K562 (cell line): ENCODE results near the gene RRH. TPM values are rescaled to one million over a fixed set of nuclear protein-coding genes. Genes with fewer than 3 reads are reported as not detected.

Experiments used
- DMBX1 ChIP-seq: fragments of 250-450 bp; sonication (Bioruptor Pico); IDR thresholded peaks from 2 replicates; pipeline ENCODE4 v1.8.0; 2022; ENCODE audit warnings: inconsistent platforms, mild to moderate bottlenecking, moderate library complexity, borderline replicate concordance
- EHMT2 ChIP-seq: fragments of 450-650 bp; IDR thresholded peaks from 2 replicates; pipeline ENCODE4 v1.6.1; 2018; ENCODE audit warnings: antibody characterized with exemption
- JUND ChIP-seq, 2 experiments: IDR thresholded peaks; 2 replicates in 1 of 2; 3 replicates in 1 of 2; pipeline ENCODE4 v1.6.1; 2011; ENCODE audit warnings: borderline replicate concordance in 2 of 2, low read depth in 2 of 2, low read length in 2 of 2, improper control_type of control experiment in 1 of 2, missing biosample characterization in 1 of 2, missing genetic modification characterization in 1 of 2, missing genetic modification reagents in 1 of 2
- MLX ChIP-seq, 2 experiments: fragments of 450-650 bp in 1 of 2; sonication (generic) in 1 of 2; formaldehyde crosslinking; conservative IDR thresholded peaks; 2 replicates each; pipeline versions ENCODE4 v1.4.0 to v1.8.1; 2020 to 2022; ENCODE audit warnings: mild to moderate bottlenecking in 1 of 2, missing genetic modification reagents in 1 of 2
- NFIC ChIP-seq: fragments of 450-650 bp; IDR thresholded peaks from 2 replicates; pipeline ENCODE4 v1.6.1; 2017; ENCODE audit warnings: mild to moderate bottlenecking, inconsistent platforms
- NONO ChIP-seq, 2 experiments: fragments of 200-400 bp in 1 of 2; fragments of 450-650 bp in 1 of 2; formaldehyde crosslinking in 1 of 2; IDR thresholded peaks; 2 replicates each; pipeline ENCODE4 v1.6.1; 2017; ENCODE audit warnings: low read depth in 2 of 2, mild to moderate bottlenecking in 2 of 2, moderate library complexity in 2 of 2, low read length in 1 of 2
- SETDB1 ChIP-seq: IDR thresholded peaks from one replicate; pipeline ENCODE4 v1.6.1; 2012; ENCODE audit warnings: low read length, control low read depth, inconsistent platforms
- TRIM25 ChIP-seq: fragments of 450-650 bp; IDR thresholded peaks from 2 replicates; pipeline ENCODE4 v1.7.0; 2016; ENCODE audit warnings: borderline replicate concordance
- ZFP30 ChIP-seq: fragments of 250-450 bp; sonication (Bioruptor Pico); IDR thresholded peaks from 2 replicates; pipeline ENCODE4 v1.8.0; 2022; ENCODE audit warnings: moderate library complexity, mild to moderate bottlenecking, inconsistent platforms, borderline replicate concordance
- ZNF436 ChIP-seq: fragments of 250-450, 450-650 bp; sonication (Bioruptor Pico); formaldehyde crosslinking; IDR thresholded peaks from 2 replicates; pipeline ENCODE4 v1.7.0; 2020; ENCODE audit warnings: mild to moderate bottlenecking
- polyA plus RNA-seq, 8 experiments: library from polyadenylated mRNA; depleted of rRNA in 4 of 8; stranded (reverse) in 5 of 8; unstranded in 3 of 8; fragments of >200 nt; fragmentation: Nextera tagmentation in 2 of 8; fragmentation: Illumina TruSeq in 1 of 8; extraction: Ambion mirVana in 2 of 8; extraction: Trizol in 1 of 8; gene quantifications; 2 replicates each; pipeline versions ENCODE4 v1.2.1 to v1.2.3, GENCODE V29; 2011 to 2014; ENCODE audit warnings: inconsistent platforms in 1 of 8, missing spikeins in 1 of 8
- total RNA-seq, 7 experiments: library from RNA; depleted of rRNA in 6 of 7; stranded (reverse); fragments of >200 nt in 6 of 7; fragmentation: Illumina TruSeq in 2 of 7; extraction: Trizol in 2 of 7; gene quantifications; 2 replicates each; pipeline versions ENCODE4 v1.2.1 to v1.2.3, GENCODE V29; 2011 to 2021; ENCODE audit warnings: low replicate concordance in 1 of 7
- TF ChIP-seq, protein P1 (sequence below): fragments of 450-650 bp; IDR thresholded peaks from 2 replicates; pipeline ENCODE4 v1.6.1; 2016; ENCODE audit warnings: mild to moderate bottlenecking, moderate library complexity

Gene RRH
- total and polyA plus RNA-seq, 9 of the 15 experiments (the other 6 are each of a cell fraction or from before 2014, with no cell fraction given): 0.04 to 0.31 (median 0.12) TPM; not detected in 3

- no peak for TF ChIP-seq ZNF436
- no peak for TF ChIP-seq TRIM25
- TF ChIP-seq SETDB1: no peak
- TF ChIP-seq JUND (IDR thresholded peaks at IDR 0.05; ENCODE audit: borderline replicate concordance, low read depth, low read length): 0 out of 2 replicates have a peak, but pooled peaks have one; percentile 13
- TF ChIP-seq JUND (tag; IDR thresholded peaks at IDR 0.05; ENCODE audit: borderline replicate concordance, low read depth, low read length): peak; percentile 59; the same call in 2 of the 3 replicates
- no peak for TF ChIP-seq MLX (CRISPR knock-in tag; conservative IDR thresholded peaks at IDR 0.05)
- TF ChIP-seq DMBX1: 0 out of 2 replicates have a peak, but pooled peaks have one; percentile 37
- peak; percentile 47; the same call in 1 of the 2 replicates for TF ChIP-seq NFIC
- TF ChIP-seq, protein P1, sequence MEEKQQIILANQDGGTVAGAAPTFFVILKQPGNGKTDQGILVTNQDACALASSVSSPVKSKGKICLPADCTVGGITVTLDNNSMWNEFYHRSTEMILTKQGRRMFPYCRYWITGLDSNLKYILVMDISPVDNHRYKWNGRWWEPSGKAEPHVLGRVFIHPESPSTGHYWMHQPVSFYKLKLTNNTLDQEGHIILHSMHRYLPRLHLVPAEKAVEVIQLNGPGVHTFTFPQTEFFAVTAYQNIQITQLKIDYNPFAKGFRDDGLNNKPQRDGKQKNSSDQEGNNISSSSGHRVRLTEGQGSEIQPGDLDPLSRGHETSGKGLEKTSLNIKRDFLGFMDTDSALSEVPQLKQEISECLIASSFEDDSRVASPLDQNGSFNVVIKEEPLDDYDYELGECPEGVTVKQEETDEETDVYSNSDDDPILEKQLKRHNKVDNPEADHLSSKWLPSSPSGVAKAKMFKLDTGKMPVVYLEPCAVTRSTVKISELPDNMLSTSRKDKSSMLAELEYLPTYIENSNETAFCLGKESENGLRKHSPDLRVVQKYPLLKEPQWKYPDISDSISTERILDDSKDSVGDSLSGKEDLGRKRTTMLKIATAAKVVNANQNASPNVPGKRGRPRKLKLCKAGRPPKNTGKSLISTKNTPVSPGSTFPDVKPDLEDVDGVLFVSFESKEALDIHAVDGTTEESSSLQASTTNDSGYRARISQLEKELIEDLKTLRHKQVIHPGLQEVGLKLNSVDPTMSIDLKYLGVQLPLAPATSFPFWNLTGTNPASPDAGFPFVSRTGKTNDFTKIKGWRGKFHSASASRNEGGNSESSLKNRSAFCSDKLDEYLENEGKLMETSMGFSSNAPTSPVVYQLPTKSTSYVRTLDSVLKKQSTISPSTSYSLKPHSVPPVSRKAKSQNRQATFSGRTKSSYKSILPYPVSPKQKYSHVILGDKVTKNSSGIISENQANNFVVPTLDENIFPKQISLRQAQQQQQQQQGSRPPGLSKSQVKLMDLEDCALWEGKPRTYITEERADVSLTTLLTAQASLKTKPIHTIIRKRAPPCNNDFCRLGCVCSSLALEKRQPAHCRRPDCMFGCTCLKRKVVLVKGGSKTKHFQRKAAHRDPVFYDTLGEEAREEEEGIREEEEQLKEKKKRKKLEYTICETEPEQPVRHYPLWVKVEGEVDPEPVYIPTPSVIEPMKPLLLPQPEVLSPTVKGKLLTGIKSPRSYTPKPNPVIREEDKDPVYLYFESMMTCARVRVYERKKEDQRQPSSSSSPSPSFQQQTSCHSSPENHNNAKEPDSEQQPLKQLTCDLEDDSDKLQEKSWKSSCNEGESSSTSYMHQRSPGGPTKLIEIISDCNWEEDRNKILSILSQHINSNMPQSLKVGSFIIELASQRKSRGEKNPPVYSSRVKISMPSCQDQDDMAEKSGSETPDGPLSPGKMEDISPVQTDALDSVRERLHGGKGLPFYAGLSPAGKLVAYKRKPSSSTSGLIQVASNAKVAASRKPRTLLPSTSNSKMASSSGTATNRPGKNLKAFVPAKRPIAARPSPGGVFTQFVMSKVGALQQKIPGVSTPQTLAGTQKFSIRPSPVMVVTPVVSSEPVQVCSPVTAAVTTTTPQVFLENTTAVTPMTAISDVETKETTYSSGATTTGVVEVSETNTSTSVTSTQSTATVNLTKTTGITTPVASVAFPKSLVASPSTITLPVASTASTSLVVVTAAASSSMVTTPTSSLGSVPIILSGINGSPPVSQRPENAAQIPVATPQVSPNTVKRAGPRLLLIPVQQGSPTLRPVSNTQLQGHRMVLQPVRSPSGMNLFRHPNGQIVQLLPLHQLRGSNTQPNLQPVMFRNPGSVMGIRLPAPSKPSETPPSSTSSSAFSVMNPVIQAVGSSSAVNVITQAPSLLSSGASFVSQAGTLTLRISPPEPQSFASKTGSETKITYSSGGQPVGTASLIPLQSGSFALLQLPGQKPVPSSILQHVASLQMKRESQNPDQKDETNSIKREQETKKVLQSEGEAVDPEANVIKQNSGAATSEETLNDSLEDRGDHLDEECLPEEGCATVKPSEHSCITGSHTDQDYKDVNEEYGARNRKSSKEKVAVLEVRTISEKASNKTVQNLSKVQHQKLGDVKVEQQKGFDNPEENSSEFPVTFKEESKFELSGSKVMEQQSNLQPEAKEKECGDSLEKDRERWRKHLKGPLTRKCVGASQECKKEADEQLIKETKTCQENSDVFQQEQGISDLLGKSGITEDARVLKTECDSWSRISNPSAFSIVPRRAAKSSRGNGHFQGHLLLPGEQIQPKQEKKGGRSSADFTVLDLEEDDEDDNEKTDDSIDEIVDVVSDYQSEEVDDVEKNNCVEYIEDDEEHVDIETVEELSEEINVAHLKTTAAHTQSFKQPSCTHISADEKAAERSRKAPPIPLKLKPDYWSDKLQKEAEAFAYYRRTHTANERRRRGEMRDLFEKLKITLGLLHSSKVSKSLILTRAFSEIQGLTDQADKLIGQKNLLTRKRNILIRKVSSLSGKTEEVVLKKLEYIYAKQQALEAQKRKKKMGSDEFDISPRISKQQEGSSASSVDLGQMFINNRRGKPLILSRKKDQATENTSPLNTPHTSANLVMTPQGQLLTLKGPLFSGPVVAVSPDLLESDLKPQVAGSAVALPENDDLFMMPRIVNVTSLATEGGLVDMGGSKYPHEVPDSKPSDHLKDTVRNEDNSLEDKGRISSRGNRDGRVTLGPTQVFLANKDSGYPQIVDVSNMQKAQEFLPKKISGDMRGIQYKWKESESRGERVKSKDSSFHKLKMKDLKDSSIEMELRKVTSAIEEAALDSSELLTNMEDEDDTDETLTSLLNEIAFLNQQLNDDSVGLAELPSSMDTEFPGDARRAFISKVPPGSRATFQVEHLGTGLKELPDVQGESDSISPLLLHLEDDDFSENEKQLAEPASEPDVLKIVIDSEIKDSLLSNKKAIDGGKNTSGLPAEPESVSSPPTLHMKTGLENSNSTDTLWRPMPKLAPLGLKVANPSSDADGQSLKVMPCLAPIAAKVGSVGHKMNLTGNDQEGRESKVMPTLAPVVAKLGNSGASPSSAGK: peak; percentile 79
- TF ChIP-seq ZFP30: no peak
- TF ChIP-seq NONO (IDR thresholded peaks at IDR 0.05; ENCODE audit: low read depth in 2 of 2, low read length in 1 of 2): no peak
- TF ChIP-seq EHMT2: peak; percentile 85
Measured at GRCh38 chr4:109810552-109811387, 17.0 kb upstream of the RRH start (continued).
